A549 treated with dexamethasone at 1 μM for 4 hours (cell line): ENCODE data around the gene SLC35A1. TPM values are rescaled to one million over a fixed set of nuclear protein-coding genes. Genes with fewer than 3 reads are reported as not detected.

ENCODE experiments used
- total RNA-seq: library from RNA; stranded (reverse); fragments of 200-300 nt; extraction: Qiagen RNA extraction; gene quantifications from 5 replicates; pipeline ENCODE4 v1.2.3, GENCODE V29; 2022

The SLC35A1 gene
- total RNA-seq, result 7.3 to 10.2 TPM (median 9.5 TPM) in 5 replicates

DNA sequence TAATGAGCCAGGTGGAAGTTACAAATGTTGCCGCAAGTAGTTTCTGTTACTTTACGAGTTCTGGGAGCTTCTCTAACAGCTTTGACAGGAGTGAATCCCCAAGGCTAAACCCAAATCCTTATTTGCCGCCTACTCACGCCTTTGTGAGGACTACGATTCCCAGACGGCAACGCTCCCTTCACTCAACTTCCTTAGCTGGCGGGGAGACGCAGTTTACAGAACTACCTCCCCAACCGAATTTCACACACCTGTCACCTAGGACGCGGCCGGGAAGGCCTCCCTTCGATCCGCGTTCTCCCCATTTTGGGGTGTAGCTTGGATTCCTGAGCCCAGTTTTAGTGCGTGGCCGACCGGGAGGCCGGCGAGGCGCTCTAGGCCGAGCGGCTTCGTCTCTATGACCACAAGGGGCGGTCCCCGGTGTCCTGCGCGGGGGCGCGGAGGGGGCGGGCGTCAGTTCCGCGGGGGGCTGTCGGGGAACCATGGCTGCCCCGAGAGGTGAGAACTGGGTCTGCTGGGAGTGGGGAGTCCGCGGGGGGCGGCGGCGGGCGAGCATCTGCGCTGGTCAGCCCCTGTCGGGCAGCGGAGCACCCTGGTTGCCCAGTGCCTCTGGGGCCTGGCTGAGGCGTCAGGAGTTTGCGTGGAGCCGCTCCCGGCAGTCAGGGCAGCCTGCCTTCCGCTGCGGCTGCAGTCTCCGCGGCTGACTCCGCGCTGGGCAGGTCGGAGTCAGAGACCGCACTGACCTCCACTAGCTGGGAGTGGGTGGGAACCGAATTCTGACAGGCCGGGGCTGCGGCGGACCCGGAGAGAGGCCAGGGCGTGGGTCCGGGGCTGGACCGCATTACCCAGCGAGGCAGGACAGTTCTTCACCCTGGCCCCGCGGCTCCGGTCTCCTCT is at the start of gene SLC35A1:
SLC35A1 (plus strand) TSS at position 450 of the 894 bp plus-strand sequence; CDS start at position 480, 30 bp downstream.

Other genes starting within 250 kb of the SLC35A1 start
- 2.3 to 4.1 TPM (median 3.2 TPM) in 5 replicates for gene SMIM8, start 150.4 kb upstream of the SLC35A1 start, total RNA-seq
- gene GJB7, start 143.7 kb upstream of the SLC35A1 start, total RNA-seq, result not detected in 5 replicates
- 0.09 to 0.32 TPM (median 0.22 TPM) in 5 replicates for gene C6orf163, start 128.2 kb upstream of the SLC35A1 start, total RNA-seq
- 0.31 to 0.57 TPM (median 0.38 TPM) in 5 replicates for gene CFAP206, start 65.0 kb upstream of the SLC35A1 start, total RNA-seq
- 20.4 to 23.6 TPM (median 22.9 TPM) in 5 replicates for gene RARS2, start 117.0 kb downstream of the SLC35A1 start, total RNA-seq
- 14.8 to 20.3 TPM (median 16.6 TPM) in 5 replicates for gene ORC3, start 117.2 kb downstream of the SLC35A1 start, total RNA-seq
- gene AKIRIN2, start 229.3 kb downstream of the SLC35A1 start, total RNA-seq, result 21.6 to 33.4 TPM (median 32.9 TPM) in 5 replicates